Naive thymus-derived CD4-positive, alpha-beta T cell (primary cell): ENCODE results near the gene ARPP19. TPM values are rescaled to one million over a fixed set of nuclear protein-coding genes. Genes with fewer than 3 reads are reported as not detected.
"Not testable (repeated sequence)": the region's sequence is repeated elsewhere in the genome, so short reads cannot be mapped to it uniquely, and the experiment has no call there.

ENCODE experiments used
- ATAC-seq: fragments of 150-1000 bp; cut with Tn5 transposase; 2 replicates; pipeline ENCODE4 v1.10.0; 2021; ENCODE audit warnings: mild to moderate bottlenecking, moderate library complexity
- CTCF ChIA-PET: fragments of 350-600 bp; sonication (Branson Sonifier 250); formaldehyde crosslinking; loops from one replicate; lab custom pipeline; 2021; ENCODE audit warnings: antibody characterized with exemption; lab: Charles Lee
- POLR2A ChIA-PET: fragments of 350-600 bp; sonication (Branson Sonifier 250); formaldehyde crosslinking; loops from one replicate; lab custom pipeline; 2021; ENCODE audit warnings: antibody characterized with exemption, inconsistent platforms; lab: Charles Lee
- DNase-seq, 9 donors: peaks; one replicate each; pipeline versions ENCODE4 v3.0.0 to v3.0.0-alpha.2; 2020 to 2022; ENCODE audit warnings: mixed read lengths in 1 of 9
- H3K27ac ChIP-seq: one replicate; pipeline ENCODE4 v1.7.0; 2013; ENCODE audit warnings: mild to moderate bottlenecking, low read depth, low read length, moderate library complexity
- H3K27me3 ChIP-seq, 2 donors: one replicate each; pipeline ENCODE4 v1.7.0; 2013; ENCODE audit warnings: low read length in 2 of 2, mild to moderate bottlenecking in 2 of 2, moderate library complexity in 2 of 2; ENCODE audit not compliant: control insufficient read depth in 2 of 2, insufficient read depth in 2 of 2
- H3K36me3 ChIP-seq, 3 experiments: 1 replicate in 2 of 3; 2 replicates in 1 of 3; pipeline ENCODE4 v1.7.0; 2013; ENCODE audit warnings: low read length in 3 of 3, mild to moderate bottlenecking in 3 of 3, moderate library complexity in 1 of 3; ENCODE audit not compliant: insufficient read depth in 3 of 3, control insufficient read depth in 2 of 3
- H3K4me1 ChIP-seq, 2 donors: one replicate each; pipeline ENCODE4 v1.7.0; 2013; ENCODE audit warnings: low read length in 2 of 2, mild to moderate bottlenecking in 2 of 2, moderate library complexity in 1 of 2; ENCODE audit not compliant: control insufficient read depth in 2 of 2, insufficient read depth in 2 of 2
- H3K4me3 ChIP-seq: 2 replicates; pipeline ENCODE4 v1.7.0; 2013; ENCODE audit warnings: mild to moderate bottlenecking, low read length
- H3K9me3 ChIP-seq, 3 experiments: 1 replicate in 2 of 3; 2 replicates in 1 of 3; pipeline ENCODE4 v1.7.0; 2013; ENCODE audit warnings: low read length in 3 of 3; ENCODE audit not compliant: control insufficient read depth in 2 of 3
- H3K27ac Mint-ChIP-seq, 9 donors: one replicate each; pipeline ENCODE4 v1.8.0; 2020 to 2022; ENCODE audit warnings: mixed read lengths in 9 of 9, mild to moderate bottlenecking in 8 of 9, moderate library complexity in 5 of 9, inconsistent platforms in 2 of 9
- H3K27me3 Mint-ChIP-seq, 5 donors: one replicate each; pipeline ENCODE4 v1.8.0; 2021 to 2022; ENCODE audit warnings: mixed read lengths in 5 of 5, mild to moderate bottlenecking in 1 of 5
- H3K36me3 Mint-ChIP-seq, 5 donors: one replicate each; pipeline ENCODE4 v1.8.0; 2020 to 2022; ENCODE audit warnings: mixed read lengths in 5 of 5, mild to moderate bottlenecking in 3 of 5, inconsistent platforms in 1 of 5
- H3K4me1 Mint-ChIP-seq, 7 donors: one replicate each; pipeline ENCODE4 v1.8.0; 2020 to 2022; ENCODE audit warnings: mixed read lengths in 7 of 7, mild to moderate bottlenecking in 3 of 7, inconsistent platforms in 1 of 7
- H3K4me3 Mint-ChIP-seq, 10 donors: one replicate each; pipeline ENCODE4 v1.8.0; 2020 to 2022; ENCODE audit warnings: mild to moderate bottlenecking in 10 of 10, mixed read lengths in 10 of 10, moderate library complexity in 6 of 10, inconsistent platforms in 2 of 10
- H3K9me3 Mint-ChIP-seq, 11 donors: one replicate each; pipeline ENCODE4 v1.8.0; 2020 to 2022; ENCODE audit warnings: mixed read lengths in 11 of 11, mild to moderate bottlenecking in 4 of 11, inconsistent platforms in 1 of 11, moderate library complexity in 1 of 11
- intact Hi-C, 2 donors: fragments of 100-400 bp; cut with micrococcal nuclease; formaldehyde crosslinking; loops; one replicate each; pipeline ENCODE4 v1.15.1; 2023
- polyA plus RNA-seq, 2 donors: library from polyadenylated mRNA; unstranded; fragments of 300-500 nt; fragmentation: Illumina TruSeq; gene quantifications; one replicate each; pipeline ENCODE4 v1.2.3, GENCODE V29; 2021
- total RNA-seq, 6 experiments: library from RNA in 5 of 6; stranded (reverse) in 5 of 6; gene quantifications; 1 replicate in 5 of 6; 2 replicates in 1 of 6; pipeline ENCODE4 v1.2.3 and lab custom pipeline; 2021 to 2026

The ARPP19 gene
- total and polyA plus RNA-seq, 7 experiments from 2014 or later: 30.4 to 148 (median 105) TPM

DNA sequence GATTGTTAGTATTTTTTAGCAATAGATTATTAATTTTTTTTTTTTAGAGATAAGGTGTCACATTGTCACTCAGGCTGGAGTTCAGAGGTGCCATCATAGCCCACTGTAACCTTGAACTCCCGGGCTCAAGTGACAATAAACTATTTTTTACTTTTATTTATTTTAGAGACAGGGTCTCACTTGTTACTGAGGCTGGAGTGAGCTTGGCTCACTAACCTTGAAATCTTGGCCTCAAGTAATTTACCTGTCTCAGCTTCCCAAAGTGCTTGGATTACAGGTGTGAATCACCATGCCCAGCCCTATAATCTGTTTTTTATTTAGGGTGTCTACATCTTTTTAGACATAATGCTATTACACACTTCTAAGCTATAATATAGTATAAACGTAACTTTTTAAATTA lies 7.9 kb upstream of the ARPP19 start:
- H3K27me3 Mint-ChIP-seq: peaks cover 0 to 8% (median 0%) of the 10 kb centered on the region in 5 donors
- Histone ChIP-seq H3K9me3 (no peaks in the 10 kb centered on the region), H3K27me3 (no peaks in the 10 kb centered on the region), H3K4me3 (no peak overlapping the region), H3K36me3 (peaks cover 0 to 1% (median 0%) of the 10 kb centered on the region in 3 experiments), H3K4me1 (no peaks in the 10 kb centered on the region), H3K27ac (no peak overlapping the region)
- H3K9me3 Mint-ChIP-seq: peaks cover 0 to 9% (median 0%) of the 10 kb centered on the region in 11 donors
- DNase-seq: no peak
- CTCF ChIA-PET: no interaction called here
- H3K36me3 Mint-ChIP-seq: peaks cover 0 to 12% (median 6%) of the 10 kb centered on the region in 5 donors
- POLR2A ChIA-PET: no interaction called here
- no peaks in the 10 kb centered on the region for H3K4me1 Mint-ChIP-seq
- H3K4me3 Mint-ChIP-seq: no peak overlapping the region
- intact Hi-C loops: no loop called here
- no peak overlapping the region for H3K27ac Mint-ChIP-seq
- ATAC-seq: no peak

DNA sequence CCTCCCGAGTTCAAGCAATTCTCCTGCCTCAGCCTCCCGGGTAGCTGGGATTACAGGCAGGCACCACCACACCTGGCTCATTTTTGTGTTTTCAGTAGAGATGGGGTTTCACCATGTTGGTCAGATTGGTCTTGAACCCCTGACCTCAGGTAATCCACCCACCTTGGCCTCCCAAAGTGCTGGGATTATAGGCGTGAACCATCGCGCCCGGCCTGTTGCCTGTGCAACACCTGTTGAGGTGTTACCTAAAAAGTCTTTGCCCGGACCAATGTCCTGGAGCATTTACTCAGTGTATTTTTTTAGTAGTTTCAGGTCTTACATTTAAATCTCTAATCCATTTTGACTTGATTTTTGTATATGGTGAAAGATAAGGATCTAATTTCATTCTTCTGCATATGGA lies 6.7 kb upstream of the ARPP19 start:
- H3K36me3 ChIP-seq, H3K9me3 Mint-ChIP-seq, H3K27ac Mint-ChIP-seq, ATAC-seq, CTCF ChIA-PET, H3K4me1 Mint-ChIP-seq, POLR2A ChIA-PET, H3K4me3 Mint-ChIP-seq, H3K27me3 ChIP-seq, H3K4me3 ChIP-seq, H3K27me3 Mint-ChIP-seq, H3K4me1 ChIP-seq, H3K9me3 ChIP-seq, intact Hi-C loops, DNase-seq, H3K27ac ChIP-seq: not testable (repeated sequence)
- H3K36me3 Mint-ChIP-seq: peaks cover 0 to 12% (median 6%) of the 10 kb centered on the region in 5 donors

DNA sequence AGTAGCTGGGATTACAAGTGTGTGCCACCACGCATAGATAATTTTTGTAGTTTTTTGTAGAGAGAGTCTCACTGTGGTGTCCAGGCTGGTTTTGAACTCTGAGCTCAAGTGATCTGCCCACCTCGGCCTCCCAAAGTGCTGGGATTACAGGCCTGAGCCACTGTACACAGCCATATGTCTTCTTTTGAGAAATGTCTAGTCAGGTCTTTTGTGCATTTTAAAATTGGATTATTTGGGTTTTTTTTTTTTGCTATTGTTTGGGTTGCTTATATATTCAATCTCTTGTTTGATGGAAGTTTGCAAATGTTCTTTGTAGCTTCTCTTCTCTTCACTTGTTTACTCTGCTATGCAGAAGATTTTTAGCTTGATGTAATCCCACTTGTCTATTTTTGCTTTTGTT lies 6.2 kb upstream of the ARPP19 start:
- no peak overlapping the region for H3K27ac Mint-ChIP-seq
- ATAC-seq (no peak), DNase-seq (no peak)
- H3K27ac ChIP-seq: no peak overlapping the region
- H3K4me3 ChIP-seq: no peak overlapping the region
- H3K9me3 Mint-ChIP-seq: peaks cover 0 to 9% (median 0%) of the 10 kb centered on the region in 11 donors
- ChIA-PET CTCF (no interaction called here), POLR2A (no interaction called here)
- no peaks in the 10 kb centered on the region for H3K36me3 ChIP-seq
- no peaks in the 10 kb centered on the region for H3K27me3 ChIP-seq
- no peaks in the 10 kb centered on the region for H3K4me1 Mint-ChIP-seq
- no peaks in the 10 kb centered on the region for H3K4me1 ChIP-seq
- no peak overlapping the region for H3K4me3 Mint-ChIP-seq
- peaks cover 0 to 10% (median 3%) of the 10 kb centered on the region in 5 donors for H3K36me3 Mint-ChIP-seq
- H3K27me3 Mint-ChIP-seq: peaks cover 0 to 8% (median 0%) of the 10 kb centered on the region in 5 donors
- no peaks in the 10 kb centered on the region for H3K9me3 ChIP-seq
- intact Hi-C loops: no loop called here

DNA sequence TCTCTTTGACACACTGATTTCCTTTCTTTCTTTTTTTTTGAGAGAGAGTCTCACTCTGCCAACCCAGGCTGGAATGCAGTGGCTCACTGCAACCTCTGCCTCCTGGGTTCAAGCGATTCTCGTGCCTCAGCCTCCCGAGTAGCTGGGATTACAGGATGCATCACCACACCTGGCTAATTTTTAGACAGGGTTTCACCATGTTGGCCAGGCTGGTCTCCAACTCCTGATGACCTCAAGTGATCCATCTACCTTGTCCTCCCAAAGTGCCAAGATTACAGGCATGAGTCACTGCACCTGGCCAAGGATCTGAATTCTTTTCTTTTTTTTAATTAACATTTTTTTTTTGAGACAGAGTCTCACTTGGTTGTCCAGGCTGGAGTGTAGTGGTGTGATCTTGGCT lies 5.8 kb upstream of the ARPP19 start:
- H3K4me1 ChIP-seq, H3K27me3 Mint-ChIP-seq, DNase-seq, H3K4me3 Mint-ChIP-seq, H3K9me3 ChIP-seq, H3K9me3 Mint-ChIP-seq, H3K36me3 ChIP-seq, H3K27me3 ChIP-seq, intact Hi-C loops, H3K27ac ChIP-seq, H3K27ac Mint-ChIP-seq, H3K4me1 Mint-ChIP-seq, ATAC-seq, H3K4me3 ChIP-seq, POLR2A ChIA-PET: not testable (repeated sequence)
- peaks cover 0 to 10% (median 0%) of the 10 kb centered on the region in 5 donors for H3K36me3 Mint-ChIP-seq
- CTCF ChIA-PET: interaction anchor here (0.7 kb wide), 1 partner anchor 155 kb away, joined by 3 read pairs; no protein-coding TSS in a partner anchor

DNA sequence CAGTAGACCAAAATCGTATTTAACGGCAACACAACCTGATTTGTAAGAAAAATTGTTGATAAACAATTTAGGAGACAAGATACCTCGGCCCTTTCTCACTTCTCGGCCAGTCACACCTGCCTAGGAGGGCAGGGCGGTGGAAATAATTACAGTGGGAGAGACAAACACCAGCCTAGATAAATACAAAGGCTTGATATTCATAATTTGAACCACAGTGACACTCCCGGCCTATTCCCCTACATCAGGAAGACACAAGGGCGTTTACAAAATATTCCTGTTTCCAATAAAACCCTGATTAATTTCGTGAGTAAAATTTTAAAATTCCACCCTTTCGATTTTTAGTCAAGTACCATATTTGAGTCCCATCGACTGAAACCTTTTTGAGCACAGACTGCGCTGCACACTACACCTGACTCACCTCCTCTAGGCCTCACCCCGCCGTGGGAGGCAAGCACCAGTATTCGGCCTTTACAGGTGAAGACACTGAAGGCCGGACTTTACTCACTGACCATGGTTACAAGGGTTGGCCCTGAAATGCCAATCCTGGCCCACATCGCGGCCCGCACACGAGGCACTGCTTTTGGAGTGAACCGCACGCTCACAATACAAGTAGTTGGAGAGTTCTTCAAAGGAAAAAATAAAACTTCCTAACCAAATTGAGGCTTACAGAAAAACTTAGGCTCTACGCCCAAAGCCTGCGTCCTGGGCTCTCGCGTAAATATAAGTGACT lies 794 bp downstream of the ARPP19 start:
- peak; percentile 25 for ATAC-seq
- H3K36me3 ChIP-seq: no peaks in the 10 kb centered on the region
- intact Hi-C loops: loop anchor here (1.0 to 10.0 kb wide), 11 partner anchors 13 to 393 kb away; partner anchors contain the start of gene MYO5A (in 1 of the 2)
- Mint-ChIP-seq H3K9me3 (no peaks in the 10 kb centered on the region), H3K27ac (peak overlapping the region; percentile 95 to 100 (median 98)), H3K4me3 (peak overlapping the region; percentile 89 to 100 (median 95)), H3K4me1 (peaks cover 30 to 52% (median 46%) of the 10 kb centered on the region in 7 donors), H3K36me3 (peaks cover 0 to 20% (median 0%) of the 10 kb centered on the region in 5 donors), H3K27me3 (no peaks in the 10 kb centered on the region)
- peak overlapping the region; percentile 98 for H3K27ac ChIP-seq
- H3K27me3 ChIP-seq: no peaks in the 10 kb centered on the region
- ChIA-PET POLR2A (interaction anchor here (1.3 kb wide), 1 partner anchor 13 kb away, joined by 3 read pairs; no protein-coding TSS in a partner anchor), CTCF (no interaction called here)
- H3K4me3 ChIP-seq: peak overlapping the region; percentile 75
- peak in 5 of 9 donors; percentile 22 to 61 (median 44) for DNase-seq
- peaks cover 13 to 25% of the 10 kb centered on the region in 2 donors for H3K4me1 ChIP-seq
- H3K9me3 ChIP-seq: no peaks in the 10 kb centered on the region

DNA sequence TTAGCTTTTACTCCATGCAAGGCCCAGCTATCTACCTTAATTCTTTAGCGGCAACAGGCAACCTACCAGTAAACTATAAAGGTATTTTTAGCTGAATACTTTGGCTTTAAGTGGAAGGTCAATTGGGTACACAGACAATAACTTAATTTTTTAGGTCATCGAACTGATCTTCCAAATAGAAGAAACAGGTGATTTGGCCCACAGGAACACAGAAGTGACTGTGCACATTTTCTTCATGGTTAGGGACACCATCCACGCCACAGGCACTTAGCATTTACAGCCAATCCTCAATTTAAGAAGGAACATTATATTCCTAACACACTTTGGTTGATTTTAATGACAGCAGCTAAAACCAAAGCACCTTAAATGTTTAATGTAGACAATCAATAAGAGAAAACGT lies 1.9 kb downstream of the ARPP19 start:
- Histone ChIP-seq H3K36me3 (no peaks in the 10 kb centered on the region), H3K27ac (no peak overlapping the region), H3K4me3 (peak overlapping the region; percentile 1), H3K27me3 (no peaks in the 10 kb centered on the region), H3K4me1 (peaks cover 13 to 25% of the 10 kb centered on the region in 2 donors), H3K9me3 (no peaks in the 10 kb centered on the region)
- DNase-seq (no peak), ATAC-seq (no peak)
- Mint-ChIP-seq H3K36me3 (peaks cover 0 to 23% (median 5%) of the 10 kb centered on the region in 5 donors), H3K9me3 (no peaks in the 10 kb centered on the region), H3K27ac (peak overlapping the region in 4 of 9 donors; percentile 28 to 97 (median 79)), H3K4me1 (peaks cover 30 to 62% (median 56%) of the 10 kb centered on the region in 7 donors), H3K4me3 (peak overlapping the region; percentile 12 to 99 (median 94)), H3K27me3 (no peaks in the 10 kb centered on the region)
- intact Hi-C loops: loop anchor here (5.0 to 10.0 kb wide), 3 partner anchors 85 to 392 kb away; no protein-coding TSS in a partner anchor
- POLR2A ChIA-PET: interaction anchor here (0.6 kb wide), 1 partner anchor 11 kb away, joined by 3 read pairs; no protein-coding TSS in a partner anchor
- CTCF ChIA-PET: interaction anchor here (0.7 kb wide), 1 partner anchor 78 kb away, joined by 3 read pairs; no protein-coding TSS in a partner anchor
